Loucy (cell line): ENCODE data around the gene B4GALT2.

ENCODE experiments used
- H2AFZ ChIP-seq: fragments of 200-600 bp; sonication (generic); 2 replicates; pipeline ENCODE4 v1.6.0; 2016; ENCODE audit warnings: antibody characterized with exemption, mild to moderate bottlenecking, low read length, moderate library complexity
- H3F3A ChIP-seq: fragments of 200-600 bp; 2 replicates; pipeline ENCODE4 v1.6.0; 2016; ENCODE audit warnings: antibody characterized with exemption, low read depth, mild to moderate bottlenecking
- H3K27me3 ChIP-seq: fragments of 200-600 bp; sonication (generic); 2 replicates; pipeline ENCODE4 v1.6.1; 2014; ENCODE audit warnings: low read length, mild to moderate bottlenecking; ENCODE audit not compliant: insufficient read depth, poor library complexity, severe bottlenecking
- H3K36me3 ChIP-seq: fragments of 200-600 bp; sonication (generic); 2 replicates; pipeline ENCODE4 v1.6.1; 2016; ENCODE audit warnings: low read length; ENCODE audit not compliant: insufficient read depth
- H3K4me1 ChIP-seq: fragments of 200-600 bp; sonication (generic); 2 replicates; pipeline ENCODE4 v1.5.1; 2014; ENCODE audit warnings: low read length, mild to moderate bottlenecking; ENCODE audit not compliant: insufficient read depth, poor library complexity, severe bottlenecking
- H3K4me2 ChIP-seq: fragments of 200-600 bp; sonication (generic); 2 replicates; pipeline ENCODE4 v1.6.0; 2014; ENCODE audit warnings: antibody characterized with exemption, low read length, low read depth, mild to moderate bottlenecking; ENCODE audit not compliant: poor library complexity, severe bottlenecking
- H3K4me3 ChIP-seq: fragments of 200-600 bp; sonication (generic); 2 replicates; pipeline ENCODE4 v1.5.1; 2014; ENCODE audit warnings: low read length, mild to moderate bottlenecking, mixed read lengths; ENCODE audit not compliant: poor library complexity, severe bottlenecking
- H3K79me2 ChIP-seq: fragments of 200-600 bp; sonication (generic); 2 replicates; pipeline ENCODE4 v1.6.1; 2014; ENCODE audit warnings: low read length; ENCODE audit not compliant: insufficient read depth
- H3K9ac ChIP-seq: fragments of 200-600 bp; sonication (generic); 2 replicates; pipeline ENCODE4 v1.6.0; 2014; ENCODE audit warnings: mild to moderate bottlenecking, low read depth, low read length, moderate library complexity; ENCODE audit not compliant: poor library complexity, severe bottlenecking
- H3K9me2 ChIP-seq: fragments of 200-600 bp; sonication (generic); replicated peaks from 2 replicates; pipeline ENCODE4 v1.6.1; 2016; ENCODE audit warnings: low read depth, low read length, mixed read lengths
- H3K9me3 ChIP-seq: fragments of 200-600 bp; sonication (generic); 2 replicates; pipeline ENCODE4 v1.6.1; 2014; ENCODE audit warnings: mild to moderate bottlenecking, antibody characterized with exemption, low read length, low read depth; ENCODE audit not compliant: insufficient read depth
- H4K20me1 ChIP-seq: fragments of 200-600 bp; sonication (generic); 2 replicates; pipeline ENCODE4 v1.6.0; 2014; ENCODE audit warnings: antibody characterized with exemption, low read length, mild to moderate bottlenecking; ENCODE audit not compliant: insufficient read depth, poor library complexity, severe bottlenecking
- EZH2phosphoT487 ChIP-seq: fragments of 200-600 bp; IDR thresholded peaks from 2 replicates; pipeline ENCODE4 v1.6.1; 2018; ENCODE audit warnings: antibody characterized with exemption, mild to moderate bottlenecking, moderate library complexity, borderline replicate concordance
- TF ChIP-seq, protein P1 (sequence below): fragments of 200-600 bp; sonication (generic); conservative IDR thresholded peaks from 2 replicates; pipeline ENCODE4 v1.5.1; 2014; ENCODE audit warnings: mild to moderate bottlenecking, antibody characterized with exemption, low read length

B4GALT2 gene

GRCh38 chr1:43945674-43946235 lies 33.3 kb upstream of the B4GALT2 start:
- Histone ChIP-seq H3K9me3 (no peaks in the 10 kb centered on the region), H3K4me1 (peaks cover 20% of the 10 kb centered on the region), H3K4me3 (peak overlapping the region; percentile 97), H3K9me2 (no peaks in the 10 kb centered on the region), H3K4me2 (peak overlapping the region; percentile 99), H4K20me1 (no peaks in the 10 kb centered on the region), H3K27me3 (no peaks in the 10 kb centered on the region), H3K79me2 (peaks cover 17% of the 10 kb centered on the region), H2AFZ (peak overlapping the region; percentile 96), H3F3A (no peaks in the 10 kb centered on the region), H3K36me3 (no peaks in the 10 kb centered on the region), H3K9ac (peak overlapping the region; percentile 96)
- TF ChIP-seq EZH2phosphoT487, result no peak
- TF ChIP-seq, protein P1, sequence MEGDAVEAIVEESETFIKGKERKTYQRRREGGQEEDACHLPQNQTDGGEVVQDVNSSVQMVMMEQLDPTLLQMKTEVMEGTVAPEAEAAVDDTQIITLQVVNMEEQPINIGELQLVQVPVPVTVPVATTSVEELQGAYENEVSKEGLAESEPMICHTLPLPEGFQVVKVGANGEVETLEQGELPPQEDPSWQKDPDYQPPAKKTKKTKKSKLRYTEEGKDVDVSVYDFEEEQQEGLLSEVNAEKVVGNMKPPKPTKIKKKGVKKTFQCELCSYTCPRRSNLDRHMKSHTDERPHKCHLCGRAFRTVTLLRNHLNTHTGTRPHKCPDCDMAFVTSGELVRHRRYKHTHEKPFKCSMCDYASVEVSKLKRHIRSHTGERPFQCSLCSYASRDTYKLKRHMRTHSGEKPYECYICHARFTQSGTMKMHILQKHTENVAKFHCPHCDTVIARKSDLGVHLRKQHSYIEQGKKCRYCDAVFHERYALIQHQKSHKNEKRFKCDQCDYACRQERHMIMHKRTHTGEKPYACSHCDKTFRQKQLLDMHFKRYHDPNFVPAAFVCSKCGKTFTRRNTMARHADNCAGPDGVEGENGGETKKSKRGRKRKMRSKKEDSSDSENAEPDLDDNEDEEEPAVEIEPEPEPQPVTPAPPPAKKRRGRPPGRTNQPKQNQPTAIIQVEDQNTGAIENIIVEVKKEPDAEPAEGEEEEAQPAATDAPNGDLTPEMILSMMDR, result no peak

- peaks cover 20% of the 10 kb centered on the region for H3K4me1 ChIP-seq
- H4K20me1 ChIP-seq, result no peaks in the 10 kb centered on the region
- peak within 1 kb of the TSS; percentile 96 for H3K9ac ChIP-seq
- peak within 1 kb of the TSS; percentile 97 for H3K4me3 ChIP-seq
- no peaks in the 10 kb centered on the region for H3K9me3 ChIP-seq
- H3K36me3 ChIP-seq, result no peaks in the 10 kb centered on the region
- no peaks in the 10 kb centered on the region for H3K9me2 ChIP-seq
- no peaks in the 10 kb centered on the region for H3K27me3 ChIP-seq
- no peak for TF ChIP-seq EZH2phosphoT487
- TF ChIP-seq, protein P1, result peak; percentile 78
- H3K79me2 ChIP-seq, result peaks cover 17% of the 10 kb centered on the region
- no peaks in the 10 kb centered on the region for H3F3A ChIP-seq
- peak within 1 kb of the TSS; percentile 97 for H2AFZ ChIP-seq
- H3K4me2 ChIP-seq, result peak within 1 kb of the TSS; percentile 99
These were observed 32.6 kb upstream of the B4GALT2 start, which contains the start of gene IPO13 for GRCh38 chr1:43946236-43947060. IPO13 (plus strand) TSS chr1:43946950; CDS start chr1:43947601, 651 bp downstream.

DNA sequence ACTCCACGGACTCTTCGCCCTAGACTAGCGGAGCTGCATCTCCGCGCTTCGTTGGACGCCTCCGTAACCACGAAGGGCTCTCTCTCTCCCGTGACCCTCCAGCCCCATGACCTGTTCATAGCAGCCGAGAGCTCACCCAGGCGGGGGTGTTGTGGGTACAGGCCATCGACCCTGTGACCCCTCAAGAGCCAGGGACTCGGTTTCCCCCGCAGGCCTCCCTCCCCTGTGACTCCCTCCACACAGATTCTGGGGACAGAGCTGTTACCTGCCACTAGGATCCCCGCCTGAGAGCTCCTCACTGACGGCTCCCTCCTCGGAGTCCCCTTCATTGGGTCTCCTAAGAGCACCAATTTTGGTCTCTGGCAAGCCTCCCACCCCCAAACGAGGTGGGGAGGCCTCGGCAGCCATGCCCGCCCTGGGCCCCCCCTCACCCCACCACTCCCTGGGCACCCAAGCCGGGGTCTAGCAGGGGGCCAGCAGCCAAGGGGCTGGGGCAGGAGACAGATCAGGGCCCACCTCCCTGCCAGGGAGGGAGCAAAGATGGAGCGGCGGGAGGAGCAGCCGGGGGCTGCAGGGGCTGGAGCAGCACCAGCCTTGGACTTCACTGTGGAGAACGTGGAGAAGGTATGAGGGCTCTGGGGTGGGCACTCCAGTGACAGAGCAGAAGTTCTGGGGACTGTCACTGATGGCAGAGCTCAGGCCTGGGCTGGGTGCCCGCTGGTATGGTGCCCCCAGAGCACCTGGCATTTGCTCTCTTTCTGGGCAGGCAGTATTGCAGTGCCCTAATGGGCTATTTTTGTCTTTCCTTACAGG lies 31.7 kb upstream of the B4GALT2 start:
- Histone ChIP-seq H3K27me3 (no peaks in the 10 kb centered on the region), H3K9me2 (no peaks in the 10 kb centered on the region), H3K79me2 (peaks cover 17% of the 10 kb centered on the region), H3K4me3 (peak overlapping the region; percentile 97), H2AFZ (peak overlapping the region; percentile 97), H3K9me3 (no peaks in the 10 kb centered on the region), H3K36me3 (no peaks in the 10 kb centered on the region), H3F3A (no peaks in the 10 kb centered on the region), H4K20me1 (no peaks in the 10 kb centered on the region), H3K4me1 (peaks cover 20% of the 10 kb centered on the region), H3K4me2 (peak overlapping the region; percentile 99), H3K9ac (peak overlapping the region; percentile 96)
- TF ChIP-seq, protein P1, result no peak
- TF ChIP-seq EZH2phosphoT487, result no peak
